IMR-90 (cell line): ENCODE results near the gene LRP5. TPM values are rescaled to one million over a fixed set of nuclear protein-coding genes. Genes with fewer than 3 reads are reported as not detected.
A peak's percentile ranks its signal among the peaks of the same experiment; 100 is the strongest.

ENCODE experiments used
- ATAC-seq: fragments of 200-7000 bp; cut with Tn5 transposase; 2 replicates; pipeline ENCODE4 v1.9.1; 2020; ENCODE audit warnings: low read depth, mild to moderate bottlenecking, moderate library complexity
- BruUV-seq: library from RNA; stranded (reverse); fragments of 400-500 nt; replicated peaks from 2 replicates; lab custom pipeline; 2021; lab: Mats Ljungman, UMichigan
- CTCF ChIA-PET: fragments of 300-600 bp; formaldehyde crosslinking; extraction: SDS; loops from one replicate; lab custom pipeline; 2021; ENCODE audit warnings: antibody characterized with exemption; lab: Yijun Ruan, JAX
- POLR2A ChIA-PET: fragments of 300-600 bp; sonication (Branson Sonifier 250); formaldehyde crosslinking; loops from one replicate; lab custom pipeline; 2022; ENCODE audit warnings: antibody characterized with exemption; ENCODE audit not compliant: unreplicated experiment; lab: Charles Lee
- DNase-seq: peaks from one replicate; pipeline ENCODE4 v3.0.0; 2013
- H2AFZ ChIP-seq: replicated peaks from 2 replicates; pipeline ENCODE3; 2013; ENCODE audit warnings: low read length, mild to moderate bottlenecking; ENCODE audit not compliant: poor library complexity
- H2AK5ac ChIP-seq: 2 replicates; pipeline ENCODE4 v1.6.1; 2013; ENCODE audit warnings: low read depth, low read length, inconsistent platforms
- H2AK9ac ChIP-seq: replicated peaks from 2 replicates; pipeline ENCODE3; 2013; ENCODE audit warnings: mild to moderate bottlenecking, low read depth, low read length, moderate library complexity; ENCODE audit not compliant: poor library complexity
- H2BK120ac ChIP-seq: 2 replicates; pipeline ENCODE4 v1.6.1; 2013; ENCODE audit warnings: low read depth, low read length, inconsistent platforms
- H2BK15ac ChIP-seq: 3 replicates; pipeline ENCODE4 v1.6.1; 2013; ENCODE audit warnings: low read depth, low read length, inconsistent platforms
- H2BK20ac ChIP-seq: 2 replicates; pipeline ENCODE4 v1.6.1; 2013; ENCODE audit warnings: low read depth, mild to moderate bottlenecking, inconsistent platforms, low read length, moderate library complexity
- H2BK5ac ChIP-seq: 2 replicates; pipeline ENCODE4 v1.6.1; 2013; ENCODE audit warnings: mild to moderate bottlenecking, low read depth, low read length, inconsistent platforms; ENCODE audit not compliant: poor library complexity, severe bottlenecking
- H3K14ac ChIP-seq: replicated peaks from 2 replicates; pipeline ENCODE4 v1.6.1; 2013; ENCODE audit warnings: low read depth, low read length, inconsistent platforms
- H3K18ac ChIP-seq: 2 replicates; pipeline ENCODE4 v1.6.1; 2013; ENCODE audit warnings: low read depth, low read length, control low read depth
- H3K23ac ChIP-seq: 2 replicates; pipeline ENCODE4 v1.6.1; 2013; ENCODE audit warnings: low read depth, low read length, inconsistent platforms
- H3K27ac ChIP-seq: 2 replicates; pipeline ENCODE4 v1.5.1; 2013; ENCODE audit warnings: mild to moderate bottlenecking, control low read depth, low read length; ENCODE audit not compliant: insufficient read depth
- H3K27me3 ChIP-seq: 2 replicates; pipeline ENCODE4 v1.6.1; 2013; ENCODE audit warnings: low read length; ENCODE audit not compliant: control insufficient read depth, insufficient read depth
- H3K36me3 ChIP-seq: 2 replicates; pipeline ENCODE4 v1.6.1; 2013; ENCODE audit warnings: low read length, mixed read lengths; ENCODE audit not compliant: control insufficient read depth, insufficient read depth
- H3K4ac ChIP-seq: 2 replicates; pipeline ENCODE4 v1.6.1; 2013; ENCODE audit warnings: low read depth, low read length, inconsistent platforms
- H3K4me1 ChIP-seq: 2 replicates; pipeline ENCODE4 v1.6.1; 2013; ENCODE audit warnings: low read length, mixed read lengths; ENCODE audit not compliant: control insufficient read depth, insufficient read depth
- H3K4me2 ChIP-seq: 2 replicates; pipeline ENCODE4 v1.6.1; 2013; ENCODE audit warnings: low read depth, mild to moderate bottlenecking, control low read depth, low read length, moderate library complexity
- H3K4me3 ChIP-seq: 2 replicates; pipeline ENCODE4 v1.5.1; 2013; ENCODE audit warnings: low read depth, mild to moderate bottlenecking, control low read depth, low read length, moderate library complexity; ENCODE audit not compliant: insufficient read depth
- H3K56ac ChIP-seq: 2 replicates; pipeline ENCODE4 v1.6.1; 2013; ENCODE audit warnings: low read length, inconsistent platforms; ENCODE audit not compliant: insufficient read depth; ENCODE audit errors: extremely low read depth
- H3K79me1 ChIP-seq, 2 experiments: 2 replicates each; pipeline ENCODE4 v1.6.1; 2013; ENCODE audit warnings: low read length in 2 of 2, inconsistent platforms in 1 of 2, low read depth in 1 of 2
- H3K9ac ChIP-seq: 2 replicates; pipeline ENCODE4 v1.6.1; 2013; ENCODE audit warnings: low read depth, low read length, control low read depth
- H3K9me1 ChIP-seq: 2 replicates; pipeline ENCODE4 v1.6.1; 2013; ENCODE audit warnings: low read length, inconsistent platforms; ENCODE audit not compliant: insufficient read depth
- H3K9me3 ChIP-seq: 2 replicates; pipeline ENCODE4 v1.6.1; 2013; ENCODE audit warnings: low read length; ENCODE audit not compliant: control insufficient read depth, insufficient read depth
- H4K20me1 ChIP-seq: 2 replicates; pipeline ENCODE4 v1.6.1; 2013; ENCODE audit warnings: low read length, inconsistent platforms; ENCODE audit not compliant: insufficient read depth
- H4K5ac ChIP-seq: 2 replicates; pipeline ENCODE4 v1.6.1; 2013; ENCODE audit warnings: mild to moderate bottlenecking, low read depth, low read length, control low read depth
- H4K8ac ChIP-seq, 2 experiments: 2 replicates each; pipeline ENCODE4 v1.6.1; 2013; ENCODE audit warnings: low read depth in 2 of 2, low read length in 2 of 2, control low read depth in 1 of 2, inconsistent platforms in 1 of 2
- H4K91ac ChIP-seq: 2 replicates; pipeline ENCODE4 v1.6.1; 2013; ENCODE audit warnings: low read depth, low read length, inconsistent platforms; ENCODE audit not compliant: insufficient read depth
- RAD21 ChIP-seq: IDR thresholded peaks from 2 replicates; pipeline ENCODE4 v1.6.1; 2012; ENCODE audit warnings: low read length, improper control_type of control experiment
- SMC3 ChIP-seq: fragments of 150-350 bp; IDR thresholded peaks from 2 replicates; pipeline ENCODE4 v1.6.1; 2016; ENCODE audit warnings: low read depth, mild to moderate bottlenecking, antibody characterized with exemption, low read length, moderate library complexity
- WGBS, 2 experiments: methylation state at CpG; one replicate each; pipeline versions ENCODE4 v1.1.5 to v1.1.7; 2013; ENCODE audit warnings: missing lambda C conversion rate in 2 of 2; ENCODE audit not compliant: insufficient read length in 1 of 2; ENCODE audit errors: extremely low coverage in 2 of 2; 5-methylcytosine and 5-hydroxymethylcytosine counted together
- dilution Hi-C: fragments of 300-500 bp; cut with HindIII; formaldehyde crosslinking; loops from one replicate; pipeline ENCODE4 v1.14.3; 2018; ENCODE audit warnings: low sequenced_read_pairs; ENCODE audit not compliant: unreplicated experiment
- in situ Hi-C: fragments of 300-500 bp; cut with MboI; formaldehyde crosslinking; loops from 3 replicates; pipeline ENCODE4 v1.14.3; 2019; ENCODE audit warnings: low sequenced_read_pairs, inconsistent platforms, mixed read lengths
- intact Hi-C: fragments of 100-400 bp; cut with micrococcal nuclease; formaldehyde crosslinking; loops from 2 replicates; pipeline ENCODE4 v1.10.0; 2022
- polyA plus RNA-seq, 3 experiments: library from polyadenylated mRNA; depleted of rRNA; stranded (reverse); fragments of >200 nt; gene quantifications; 2 replicates each; pipeline ENCODE4 v1.2.3, GENCODE V29; 2012; ENCODE audit warnings: low replicate concordance in 1 of 3
- total RNA-seq: library from RNA; depleted of rRNA; stranded (reverse); fragments of >200 nt; gene quantifications from 2 replicates; pipeline ENCODE4 v1.2.3, GENCODE V29; 2012

Gene LRP5
- total and polyA plus RNA-seq, 2 of the 4 experiments (the other 2 are of a cell fraction): 10.4 to 15.0 TPM

DNA sequence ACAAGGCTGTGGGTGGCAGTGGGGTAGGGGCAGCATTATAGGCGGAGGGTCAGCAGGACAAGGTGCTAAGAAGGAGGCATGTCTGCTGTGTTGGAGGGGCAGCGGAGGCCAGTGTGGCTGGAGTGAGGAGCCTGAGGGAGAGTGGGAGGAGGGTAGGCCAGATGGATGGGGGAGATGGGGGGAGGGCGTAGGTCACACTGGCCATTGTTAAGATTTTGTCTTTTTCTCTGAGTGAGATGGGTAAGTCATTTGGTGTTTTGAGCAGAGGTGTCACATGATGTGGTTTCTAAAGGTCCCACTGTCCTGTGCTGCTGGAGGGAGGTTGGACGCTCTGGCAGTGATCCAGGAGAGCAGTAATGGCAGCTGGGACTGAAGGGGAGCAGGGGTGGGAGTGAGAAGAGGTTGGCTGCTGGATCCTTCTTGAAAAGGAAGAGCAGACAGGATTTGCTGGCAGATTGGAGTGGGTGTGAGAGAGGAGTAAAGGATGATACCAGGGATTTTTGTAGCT is 158.0 kb downstream of the LRP5 start:
- H3K9me3 ChIP-seq: no peaks in the 10 kb centered on the region
- H2BK20ac ChIP-seq: no peak overlapping the region
- dilution Hi-C loops: no loop called here
- peaks cover 36% of the 10 kb centered on the region for H3K9me1 ChIP-seq
- no peak overlapping the region for H3K23ac ChIP-seq
- H3K4me3 ChIP-seq: no peak overlapping the region
- DNase-seq: no peak
- in situ Hi-C loops: no loop called here
- H2BK15ac ChIP-seq: no peak overlapping the region
- no peak overlapping the region for H3K27ac ChIP-seq
- H3K9ac ChIP-seq: no peak overlapping the region
- no TSS peak for BruUV-seq
- H3K14ac ChIP-seq: 0 out of 2 replicates have a peak overlapping the region, but pooled peaks have one; percentile 25
- ATAC-seq: no peak
- peaks cover 21 to 82% of the 10 kb centered on the region in 2 experiments for H3K79me1 ChIP-seq
- peak overlapping the region; percentile 13 for H2AFZ ChIP-seq
- no peak overlapping the region for H4K8ac ChIP-seq
- no peak overlapping the region for H4K91ac ChIP-seq
- TF ChIP-seq SMC3 (no peak), RAD21 (no peak)
- peaks cover 91% of the 10 kb centered on the region for H4K20me1 ChIP-seq
- peaks cover 8% of the 10 kb centered on the region for H3K36me3 ChIP-seq
- H2BK5ac ChIP-seq: no peak overlapping the region
- H2BK120ac ChIP-seq: no peak overlapping the region
- peak overlapping the region; percentile 5 for H2AK9ac ChIP-seq
- no peak overlapping the region for H3K18ac ChIP-seq
- H3K4ac ChIP-seq: no peak overlapping the region
- no peak overlapping the region for H3K56ac ChIP-seq
- peaks cover 18% of the 10 kb centered on the region for H3K4me1 ChIP-seq
- intact Hi-C loops: no loop called here
- WGBS, 2 experiments: 61% methylated on average over 4 of the region's 4 CpGs; no CpG with 5 or more reads in 1 of the 2 experiments
- CTCF ChIA-PET: interaction anchor here (0.6 kb wide), 1 partner anchor 150 kb away, joined by 3 read pairs; no protein-coding TSS in a partner anchor
- POLR2A ChIA-PET: no interaction called here
- no peak overlapping the region for H4K5ac ChIP-seq
- H3K4me2 ChIP-seq: no peak overlapping the region
- no peaks in the 10 kb centered on the region for H3K27me3 ChIP-seq
- H2AK5ac ChIP-seq: no peak overlapping the region
